ENCODE results near the gene R3HDM2. TPM values are rescaled to one million over a fixed set of nuclear protein-coding genes. Genes with fewer than 3 reads are reported as not detected.

Gene R3HDM2
- total and polyA plus RNA-seq, 2 of the 13 experiments (the other 11 are each of a cell fraction or from before 2014, with no cell fraction given) = 11.1 to 23.5 TPM

GRCh38 chr12:57230381-57231155 is 200.3 kb downstream of the R3HDM2 start (continued):
- TF ChIP-seq, protein P1, sequence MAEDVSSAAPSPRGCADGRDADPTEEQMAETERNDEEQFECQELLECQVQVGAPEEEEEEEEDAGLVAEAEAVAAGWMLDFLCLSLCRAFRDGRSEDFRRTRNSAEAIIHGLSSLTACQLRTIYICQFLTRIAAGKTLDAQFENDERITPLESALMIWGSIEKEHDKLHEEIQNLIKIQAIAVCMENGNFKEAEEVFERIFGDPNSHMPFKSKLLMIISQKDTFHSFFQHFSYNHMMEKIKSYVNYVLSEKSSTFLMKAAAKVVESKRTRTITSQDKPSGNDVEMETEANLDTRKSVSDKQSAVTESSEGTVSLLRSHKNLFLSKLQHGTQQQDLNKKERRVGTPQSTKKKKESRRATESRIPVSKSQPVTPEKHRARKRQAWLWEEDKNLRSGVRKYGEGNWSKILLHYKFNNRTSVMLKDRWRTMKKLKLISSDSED (CRISPR knock-in tag; IDR thresholded peaks at IDR 0.05) = no peak
- TF ChIP-seq XRCC5 (optimal IDR thresholded peaks at IDR 0.05; ENCODE audit: low read length) (no peak), AGO2 (optimal IDR thresholded peaks at IDR 0.05; ENCODE audit: low read depth, low read length) (no peak), HES4 (CRISPR knock-in tag; IDR thresholded peaks at IDR 0.05; ENCODE audit: borderline replicate concordance) (no peak), GATAD2A (CRISPR knock-in tag; IDR thresholded peaks at IDR 0.05) (no peak; the same call in 1 of the 2 replicates), CC2D1A (CRISPR knock-in tag; IDR thresholded peaks at IDR 0.05) (0 out of 2 replicates have a peak, but pooled peaks have one; percentile 24), ZXDC (CRISPR knock-in tag; IDR thresholded peaks at IDR 0.05) (no peak; the same call in 1 of the 2 replicates), NPAS2 (CRISPR knock-in tag; IDR thresholded peaks at IDR 0.05; ENCODE audit: borderline replicate concordance) (no peak), MBD4 (IDR thresholded peaks at IDR 0.05; ENCODE audit: borderline replicate concordance, low read length) (no peak), ZSCAN31 (CRISPR knock-in tag; IDR thresholded peaks at IDR 0.05; ENCODE audit: low read depth) (peak; percentile 5; the same call in 1 of the 2 replicates), ZNF432 (CRISPR knock-in tag; IDR thresholded peaks at IDR 0.05; ENCODE audit: borderline replicate concordance) (no peak), FOXP1 (IDR thresholded peaks at IDR 0.05) (no peak), FOXP1 (CRISPR knock-in tag; IDR thresholded peaks at IDR 0.05) (no peak), NR0B2 (CRISPR knock-in tag; IDR thresholded peaks at IDR 0.05) (no peak), HNRNPUL1 (IDR thresholded peaks at IDR 0.05; ENCODE audit: low read depth, low read length) (no peak), ZFP91 (CRISPR knock-in tag; IDR thresholded peaks at IDR 0.05; ENCODE audit: borderline replicate concordance) (no peak; the same call in 1 of the 2 replicates), KAT7 (CRISPR knock-in tag; IDR thresholded peaks at IDR 0.05; ENCODE audit: borderline replicate concordance) (0 out of 2 replicates have a peak, but pooled peaks have one; percentile 69), ZNF891 (CRISPR knock-in tag; IDR thresholded peaks at IDR 0.05) (no peak; the same call in 1 of the 2 replicates), HIVEP1 (CRISPR knock-in tag; IDR thresholded peaks at IDR 0.05) (0 out of 2 replicates have a peak, but pooled peaks have one; percentile 38), GLI4 (CRISPR knock-in tag; IDR thresholded peaks at IDR 0.05; ENCODE audit: borderline replicate concordance) (no peak), POLR2G (IDR thresholded peaks at IDR 0.05; ENCODE audit: low read depth, low read length) (peak; percentile 51), ZMYM4 (CRISPR knock-in tag; IDR thresholded peaks at IDR 0.05) (no peak), ZNF615 (CRISPR knock-in tag; IDR thresholded peaks at IDR 0.05; ENCODE audit: borderline replicate concordance) (no peak), ZNF570 (CRISPR knock-in tag; IDR thresholded peaks at IDR 0.05; ENCODE audit: borderline replicate concordance) (no peak)
